Measurements from ENCODE around the gene RAB22A. TPM values are rescaled to one million over a fixed set of nuclear protein-coding genes. Genes with fewer than 3 reads are reported as not detected.
"Not testable (repeated sequence)": the region's sequence is repeated elsewhere in the genome, so short reads cannot be mapped to it uniquely, and the experiment has no call there.

Gene RAB22A
- polyA plus RNA-seq, 1 experiment = 14.9 TPM

- Histone ChIP-seq H3K27me3 (ENCODE audit: control insufficient read depth, insufficient read depth, low read length) (no peaks in the 10 kb centered on the region), H3K4me3 (ENCODE audit: low read depth, low read length) (no peak overlapping the region), H3K27ac (ENCODE audit: low read depth, low read length) (no peak overlapping the region), H3K9me3 (ENCODE audit: control insufficient read depth, insufficient read depth, low read length) (no peaks in the 10 kb centered on the region)
- TF ChIP-seq CTCF (IDR thresholded peaks at IDR 0.05; ENCODE audit: low read depth, low read length) = no peak
- POLR2A ChIA-PET = no interaction called here
- CTCF ChIA-PET = interaction anchor here (0.6 to 4.6 kb wide), 2 partner anchors 44 to 125 kb away, joined by 8 to 38 read pairs; no protein-coding TSS in a partner anchor
- no peak for DNase-seq (ENCODE audit: low read depth, low spot score)
Measured at GRCh38 chr20:58361481-58362205, 52.1 kb downstream of the RAB22A start.

DNA sequence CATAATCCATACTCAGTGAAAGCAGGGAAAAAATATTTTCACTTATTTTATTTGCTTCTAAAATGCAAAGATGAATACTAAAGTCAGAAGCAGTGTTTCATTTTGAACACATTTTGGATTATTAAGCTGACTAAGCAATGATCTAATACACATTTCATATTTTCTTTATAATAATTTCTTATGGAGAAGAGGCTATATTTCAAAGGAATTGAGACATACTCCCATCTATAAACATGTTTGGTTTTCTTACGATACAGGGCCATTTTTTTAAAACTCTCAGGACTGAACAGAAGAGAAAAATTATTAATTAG is 52.6 kb downstream of the RAB22A start:
- no peaks in the 10 kb centered on the region for H3K9me3 ChIP-seq (ENCODE audit: control insufficient read depth, insufficient read depth, low read length)
- H3K27ac ChIP-seq (ENCODE audit: low read depth, low read length) = no peak overlapping the region
- ChIA-PET CTCF (interaction anchor here (4.6 kb wide), 1 partner anchor 125 kb away, joined by 38 read pairs; no protein-coding TSS in a partner anchor), POLR2A (no interaction called here)
- H3K27me3 ChIP-seq (ENCODE audit: control insufficient read depth, insufficient read depth, low read length) = no peaks in the 10 kb centered on the region
- no peak overlapping the region for H3K4me3 ChIP-seq (ENCODE audit: low read depth, low read length)
- TF ChIP-seq CTCF (IDR thresholded peaks at IDR 0.05; ENCODE audit: low read depth, low read length) = no peak
- no peak for DNase-seq (ENCODE audit: low read depth, low spot score)

- H3K27me3 ChIP-seq (ENCODE audit: control insufficient read depth, insufficient read depth, low read length) = no peaks in the 10 kb centered on the region
- no peaks in the 10 kb centered on the region for H3K9me3 ChIP-seq (ENCODE audit: control insufficient read depth, insufficient read depth, low read length)
- TF ChIP-seq CTCF (IDR thresholded peaks at IDR 0.05; ENCODE audit: low read depth, low read length) = no peak
- DNase-seq (ENCODE audit: low read depth, low spot score) = no peak
- ChIA-PET POLR2A (no interaction called here), CTCF (interaction anchor here (0.6 to 4.6 kb wide), 2 partner anchors 15 to 126 kb away, joined by 3 to 38 read pairs; no protein-coding TSS in a partner anchor)
- H3K4me3 ChIP-seq (ENCODE audit: low read depth, low read length) = no peak overlapping the region
- H3K27ac ChIP-seq (ENCODE audit: low read depth, low read length) = no peak overlapping the region
Measured at GRCh38 chr20:58362970-58363369, 53.5 kb downstream of the RAB22A start.

GRCh38 chr20:58366866-58367265 is 57.4 kb downstream of the RAB22A start:
- no peak for TF ChIP-seq CTCF (IDR thresholded peaks at IDR 0.05; ENCODE audit: low read depth, low read length)
- H3K4me3 ChIP-seq (ENCODE audit: low read depth, low read length) = no peak overlapping the region
- H3K9me3 ChIP-seq (ENCODE audit: control insufficient read depth, insufficient read depth, low read length) = no peaks in the 10 kb centered on the region
- ChIA-PET POLR2A (no interaction called here), CTCF (interaction anchor here (1.5 kb wide), 1 partner anchor 10 kb away, joined by 5 read pairs; no protein-coding TSS in a partner anchor)
- DNase-seq (ENCODE audit: low read depth, low spot score) = no peak
- H3K27ac ChIP-seq (ENCODE audit: low read depth, low read length) = no peak overlapping the region
- no peaks in the 10 kb centered on the region for H3K27me3 ChIP-seq (ENCODE audit: control insufficient read depth, insufficient read depth, low read length)

DNA sequence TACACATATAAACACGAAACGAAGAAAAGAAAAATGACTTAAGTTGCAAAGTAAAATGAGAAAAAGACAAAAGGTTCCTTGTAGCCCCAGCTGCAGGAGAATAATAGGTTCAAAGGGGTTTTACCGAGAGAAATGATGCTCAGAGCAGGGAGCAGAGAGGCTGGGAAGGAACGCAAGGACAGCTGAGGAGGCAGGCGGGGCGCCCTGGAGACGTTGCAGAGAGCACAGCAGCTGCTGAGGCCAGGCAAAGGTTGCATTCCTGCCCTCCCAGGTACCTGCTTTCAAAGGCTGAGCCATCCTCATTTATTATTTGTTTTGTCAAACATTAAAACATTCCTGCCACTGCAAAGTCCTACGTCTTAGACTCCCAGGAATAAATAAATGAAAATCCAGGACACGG is 63.3 kb downstream of the RAB22A start:
- Histone ChIP-seq H3K27ac (ENCODE audit: low read depth, low read length) (no peak overlapping the region), H3K27me3 (ENCODE audit: control insufficient read depth, insufficient read depth, low read length) (no peaks in the 10 kb centered on the region), H3K9me3 (ENCODE audit: control insufficient read depth, insufficient read depth, low read length) (no peaks in the 10 kb centered on the region), H3K4me3 (ENCODE audit: low read depth, low read length) (no peak overlapping the region)
- ChIA-PET POLR2A (no interaction called here), CTCF (interaction anchor here (1.0 kb wide), 1 partner anchor 26 kb away, joined by 3 read pairs; no protein-coding TSS in a partner anchor)
- DNase-seq (ENCODE audit: low read depth, low spot score) = no peak
- no peak for TF ChIP-seq CTCF (IDR thresholded peaks at IDR 0.05; ENCODE audit: low read depth, low read length)

DNA sequence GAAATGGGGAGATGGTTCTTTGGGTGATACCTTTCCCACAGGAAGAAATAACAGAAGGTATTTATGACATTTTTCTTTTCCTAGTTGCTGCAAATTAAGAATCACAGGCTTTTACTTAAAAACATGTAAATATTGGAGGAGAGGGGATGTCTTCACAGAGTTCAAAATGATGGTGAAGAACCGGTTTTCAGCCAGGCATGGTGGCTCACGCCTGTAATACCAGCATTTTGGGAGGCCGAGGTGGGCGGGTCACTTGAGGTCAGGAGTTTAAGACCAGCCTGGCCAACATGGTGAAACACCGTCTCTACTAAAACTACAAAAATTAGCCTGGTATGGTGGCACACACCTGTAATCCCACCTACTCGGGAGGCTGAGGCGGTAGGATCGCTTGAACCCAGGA is 63.8 kb downstream of the RAB22A start:
- H3K27me3 ChIP-seq (ENCODE audit: control insufficient read depth, insufficient read depth, low read length); H3K4me3 ChIP-seq (ENCODE audit: low read depth, low read length); POLR2A ChIA-PET; DNase-seq (ENCODE audit: low read depth, low spot score); CTCF ChIA-PET; H3K27ac ChIP-seq (ENCODE audit: low read depth, low read length); H3K9me3 ChIP-seq (ENCODE audit: control insufficient read depth, insufficient read depth, low read length): not testable (repeated sequence)
